HG03460 (cell line): ENCODE measurements around the gene NRSN2.

Experiments used
- ATAC-seq: cut with Tn5 transposase; IDR thresholded peaks from one replicate; pipeline ENCODE4 v1.9.1; 2021; ENCODE audit not compliant: unreplicated experiment

Gene NRSN2

GRCh38 chr20:396619-397431 lies 49.9 kb downstream of the NRSN2 start:
- ATAC-seq = no peak

GRCh38 chr20:397432-398237 lies 50.7 kb downstream of the NRSN2 start:
- no peak for ATAC-seq

- no peak for ATAC-seq
Measured at GRCh38 chr20:399182-399707, 52.3 kb downstream of the NRSN2 start.

- no peak for ATAC-seq
Measured at GRCh38 chr20:400128-400453, 53.2 kb downstream of the NRSN2 start.

- no peak for ATAC-seq
Measured at GRCh38 chr20:400454-401275, 53.8 kb downstream of the NRSN2 start.

GRCh38 chr20:401682-402495 lies 55.0 kb downstream of the NRSN2 start:
- ATAC-seq = no peak

GRCh38 chr20:402496-402885 lies 55.6 kb downstream of the NRSN2 start:
- ATAC-seq = no peak

- ATAC-seq = no peak
Measured at GRCh38 chr20:402898-403581, 56.1 kb downstream of the NRSN2 start.

GRCh38 chr20:403582-403957 lies 56.7 kb downstream of the NRSN2 start:
- no peak for ATAC-seq

GRCh38 chr20:404088-404487 lies 57.2 kb downstream of the NRSN2 start:
- no peak for ATAC-seq
